ENCODE measurements around the gene CT45A7. TPM values are rescaled to one million over a fixed set of nuclear protein-coding genes. Genes with fewer than 3 reads are reported as not detected.
"Not testable (repeated sequence)": the region's sequence is repeated elsewhere in the genome, so short reads cannot be mapped to it uniquely, and the experiment has no call there.

The CT45A7 gene
- not detected for polyA plus RNA-seq (2013, experiment 1 of 2; ENCODE audit: insufficient read length)
- not detected for polyA plus RNA-seq (2013, experiment 2 of 2; ENCODE audit: insufficient read length)

DNA sequence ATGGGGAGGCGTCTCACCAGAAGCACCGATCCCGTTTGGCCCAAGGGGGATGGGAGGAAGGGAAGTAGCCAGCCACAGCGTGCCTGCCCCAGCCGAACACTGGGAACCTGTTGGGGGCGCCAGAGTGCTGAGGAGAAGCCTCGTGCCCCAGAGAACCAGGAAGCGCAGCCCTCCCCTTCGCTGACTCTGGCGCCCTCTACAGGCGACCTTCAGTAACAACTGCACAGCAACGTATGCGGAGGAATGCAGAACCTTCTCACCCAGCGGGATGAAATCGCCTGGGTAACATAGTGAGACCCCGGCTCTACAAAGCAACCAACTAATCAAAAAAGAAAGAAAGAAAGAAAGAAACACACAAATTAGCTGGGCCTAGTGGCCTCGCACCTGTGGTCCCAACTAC is at the start of gene CT45A7:
Gene CT45A7 (minus strand): TSS at position 101 of the 400 bp plus-strand sequence. CDS start 3,747 bp downstream, outside the sequence.
- DNase-seq = not testable (repeated sequence)

GRCh38 chrX:135882741-135883140 is 45.7 kb upstream of the CT45A7 start:
- not testable (repeated sequence) for DNase-seq

GRCh38 chrX:135871712-135872111 is 34.6 kb upstream of the CT45A7 start, which contains the start of gene CT45A9:
Gene CT45A9 (minus strand): TSS chrX:135871812. CDS start chrX:135868061, 3,751 bp downstream.
- not testable (repeated sequence) for DNase-seq

DNA sequence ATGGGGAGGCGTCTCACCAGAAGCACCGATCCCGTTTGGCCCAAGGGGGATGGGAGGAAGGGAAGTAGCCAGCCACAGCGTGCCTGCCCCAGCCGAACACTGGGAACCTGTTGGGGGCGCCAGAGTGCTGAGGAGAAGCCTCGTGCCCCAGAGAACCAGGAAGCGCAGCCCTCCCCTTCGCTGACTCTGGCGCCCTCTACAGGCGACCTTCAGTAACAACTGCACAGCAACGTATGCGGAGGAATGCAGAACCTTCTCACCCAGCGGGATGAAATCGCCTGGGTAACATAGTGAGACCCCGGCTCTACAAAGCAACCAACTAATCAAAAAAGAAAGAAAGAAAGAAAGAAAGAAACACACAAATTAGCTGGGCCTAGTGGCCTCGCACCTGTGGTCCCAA is 17.4 kb upstream of the CT45A7 start, which contains the start of gene CT45A8:
Gene CT45A8 (minus strand): TSS at position 101 of the 400 bp plus-strand sequence. CDS start 3,755 bp downstream, outside the sequence.
- DNase-seq = not testable (repeated sequence)

DNA sequence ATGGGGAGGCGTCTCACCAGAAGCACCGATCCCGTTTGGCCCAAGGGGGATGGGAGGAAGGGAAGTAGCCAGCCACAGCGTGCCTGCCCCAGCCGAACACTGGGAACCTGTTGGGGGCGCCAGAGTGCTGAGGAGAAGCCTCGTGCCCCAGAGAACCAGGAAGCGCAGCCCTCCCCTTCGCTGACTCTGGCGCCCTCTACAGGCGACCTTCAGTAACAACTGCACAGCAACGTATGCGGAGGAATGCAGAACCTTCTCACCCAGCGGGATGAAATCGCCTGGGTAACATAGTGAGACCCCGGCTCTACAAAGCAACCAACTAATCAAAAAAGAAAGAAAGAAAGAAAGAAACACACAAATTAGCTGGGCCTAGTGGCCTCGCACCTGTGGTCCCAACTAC is 17.2 kb downstream of the CT45A7 start, which contains the start of gene CT45A2:
Gene CT45A2 (minus strand): TSS at position 101 of the 400 bp plus-strand sequence. CDS start 3,747 bp downstream, outside the sequence.
- DNase-seq = not testable (repeated sequence)

- DNase-seq = not testable (repeated sequence)
These were observed 34.4 kb downstream of the CT45A7 start, which contains the start of gene CT45A6 for GRCh38 chrX:135802687-135803086. Gene CT45A6 (minus strand): TSS chrX:135802787. CDS start chrX:135798993, 3,794 bp downstream.

DNA sequence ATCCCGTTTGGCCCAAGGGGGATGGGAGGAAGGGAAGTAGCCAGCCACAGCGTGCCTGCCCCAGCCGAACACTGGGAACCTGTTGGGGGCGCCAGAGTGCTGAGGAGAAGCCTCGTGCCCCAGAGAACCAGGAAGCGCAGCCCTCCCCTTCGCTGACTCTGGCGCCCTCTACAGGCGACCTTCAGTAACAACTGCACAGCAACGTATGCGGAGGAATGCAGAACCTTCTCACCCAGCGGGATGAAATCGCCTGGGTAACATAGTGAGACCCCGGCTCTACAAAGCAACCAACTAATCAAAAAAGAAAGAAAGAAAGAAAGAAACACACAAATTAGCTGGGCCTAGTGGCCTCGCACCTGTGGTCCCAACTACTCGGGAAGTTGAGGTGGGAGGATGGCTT is 51.7 kb downstream of the CT45A7 start, which contains the start of gene CT45A5:
Gene CT45A5 (minus strand): TSS at position 101 of the 400 bp plus-strand sequence. CDS start 3,774 bp downstream, outside the sequence.
- DNase-seq = not testable (repeated sequence)

All from fibroblast of skin of scalp (primary cell).